B cell (primary cell): ENCODE data around the gene TBC1D22B.

Source experiments
- EZH2 ChIP-seq: IDR thresholded peaks from 2 replicates; pipeline ENCODE4 v1.6.1; 2012; ENCODE audit warnings: borderline replicate concordance, low read depth, mild to moderate bottlenecking, moderate library complexity, low read length; ENCODE audit not compliant: insufficient read depth, poor library complexity, severe bottlenecking
- TF ChIP-seq, protein P1 (sequence below): fragments of 200-600 bp; IDR thresholded peaks from one replicate; pipeline ENCODE4 v1.8.0; 2022; ENCODE audit warnings: antibody characterized with exemption, mild to moderate bottlenecking

DNA sequence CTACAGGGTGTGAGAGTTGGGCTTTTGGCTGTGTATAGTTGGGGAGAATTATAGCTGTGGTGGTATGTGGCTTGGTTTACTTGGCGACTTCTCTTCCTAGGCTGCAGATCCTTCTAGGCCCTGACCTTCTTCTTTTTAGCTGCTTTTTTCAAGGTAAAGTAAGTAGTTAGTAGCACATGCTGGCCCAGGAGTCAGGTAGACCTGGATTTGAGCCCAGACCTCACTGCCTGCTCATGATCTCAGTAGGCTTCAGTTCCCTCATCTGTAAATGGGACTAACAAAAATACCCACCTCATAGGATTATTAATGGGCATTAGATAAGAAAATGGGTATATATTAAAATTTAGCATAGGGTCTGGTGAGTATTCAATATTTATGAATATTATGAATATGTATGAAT, 17.8 kb downstream of the TBC1D22B start:
- TF ChIP-seq, protein P1, sequence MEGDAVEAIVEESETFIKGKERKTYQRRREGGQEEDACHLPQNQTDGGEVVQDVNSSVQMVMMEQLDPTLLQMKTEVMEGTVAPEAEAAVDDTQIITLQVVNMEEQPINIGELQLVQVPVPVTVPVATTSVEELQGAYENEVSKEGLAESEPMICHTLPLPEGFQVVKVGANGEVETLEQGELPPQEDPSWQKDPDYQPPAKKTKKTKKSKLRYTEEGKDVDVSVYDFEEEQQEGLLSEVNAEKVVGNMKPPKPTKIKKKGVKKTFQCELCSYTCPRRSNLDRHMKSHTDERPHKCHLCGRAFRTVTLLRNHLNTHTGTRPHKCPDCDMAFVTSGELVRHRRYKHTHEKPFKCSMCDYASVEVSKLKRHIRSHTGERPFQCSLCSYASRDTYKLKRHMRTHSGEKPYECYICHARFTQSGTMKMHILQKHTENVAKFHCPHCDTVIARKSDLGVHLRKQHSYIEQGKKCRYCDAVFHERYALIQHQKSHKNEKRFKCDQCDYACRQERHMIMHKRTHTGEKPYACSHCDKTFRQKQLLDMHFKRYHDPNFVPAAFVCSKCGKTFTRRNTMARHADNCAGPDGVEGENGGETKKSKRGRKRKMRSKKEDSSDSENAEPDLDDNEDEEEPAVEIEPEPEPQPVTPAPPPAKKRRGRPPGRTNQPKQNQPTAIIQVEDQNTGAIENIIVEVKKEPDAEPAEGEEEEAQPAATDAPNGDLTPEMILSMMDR: no peak
- no peak for TF ChIP-seq EZH2
